ENCODE results near the gene BANK1. TPM values are rescaled to one million over a fixed set of nuclear protein-coding genes. Genes with fewer than 3 reads are reported as not detected.

BANK1 gene
- total and polyA plus RNA-seq, 10 of the 15 experiments (the other 5 are each of a cell fraction or from before 2014, with no cell fraction given), result 0.13 to 2.1 (median 0.42) TPM

DNA sequence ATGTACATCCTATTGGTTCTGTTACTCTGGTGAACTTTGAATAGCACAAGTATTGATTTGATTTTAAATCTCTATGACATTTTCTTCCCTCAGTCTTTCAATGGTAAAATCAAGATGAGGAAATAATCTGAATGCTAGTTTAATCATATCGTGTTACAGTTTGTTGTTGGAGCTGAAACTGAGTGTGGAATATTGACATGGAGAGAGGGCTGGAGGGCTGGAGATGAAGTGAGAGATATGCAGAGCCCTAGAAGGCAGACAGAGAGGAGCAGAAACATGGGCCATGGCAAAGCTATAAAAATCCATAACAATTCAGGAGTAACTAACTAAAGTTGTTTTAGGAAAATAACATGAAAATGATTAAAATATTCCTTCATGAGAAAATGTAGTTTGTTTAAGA is 141.1 kb downstream of the BANK1 start:
- SMC1A ChIA-PET (ENCODE audit: uncharacterized antibody, unreplicated experiment), result no interaction called here
- no TSS peak for BruUV-seq (replicated peaks)
- Histone ChIP-seq H3K4me3 (no peak overlapping the region), H4K20me1 (ENCODE audit: control insufficient read depth, insufficient read depth) (no peaks in the 10 kb centered on the region), H3K27ac (ENCODE audit: control insufficient read depth, insufficient read depth) (no peak overlapping the region), H3K4me2 (ENCODE audit: control insufficient read depth, insufficient read depth) (no peak overlapping the region), H3K9me3 (replicated peaks; ENCODE audit: control insufficient read depth, insufficient read depth, low read length) (no peaks in the 10 kb centered on the region; the same call in 2 of the 3 replicates), H3K9ac (ENCODE audit: control insufficient read depth, insufficient read depth, low read length) (no peak overlapping the region), H3K36me3 (ENCODE audit: control insufficient read depth in 2 of 2, insufficient read depth in 2 of 2, low read length in 1 of 2) (no peaks in the 10 kb centered on the region), H2AFZ (ENCODE audit: control insufficient read depth, low read depth, low read length) (no peak overlapping the region), H3K79me2 (ENCODE audit: control insufficient read depth, insufficient read depth, low read length) (no peaks in the 10 kb centered on the region), H3K4me1 (ENCODE audit: control insufficient read depth, insufficient read depth, low read length) (no peaks in the 10 kb centered on the region), H3K27me3 (replicated peaks in 1 of 2; ENCODE audit: control insufficient read depth in 2 of 2, insufficient read depth in 2 of 2, low read length in 1 of 2) (no peaks in the 10 kb centered on the region; a peak in 1 of 4 replicates)
- intact Hi-C loops (cut with micrococcal nuclease; ENCODE audit: unreplicated experiment), result no loop called here
- no peak for FAIRE-seq
- POLR2A ChIA-PET, result no interaction called here
- ATAC-seq, result no peak
- 78% methylated on average over 1 of the region's 1 CpG for WGBS (ENCODE audit: insufficient coverage, insufficient replicate concordance, low lambda C conversion rate, missing lambda C conversion rate)
- DNase-seq (ENCODE audit: low read depth, low spot score), result no peak
- TF ChIP-seq TAF1 (IDR thresholded peaks at IDR 0.05; ENCODE audit: borderline replicate concordance, low read depth, low read length), result no peak
- CTCF ChIA-PET, result no interaction called here
- RAD21 ChIA-PET (ENCODE audit: unreplicated experiment), result no interaction called here
- in situ Hi-C loops (cut with MboI), result no loop called here

DNA sequence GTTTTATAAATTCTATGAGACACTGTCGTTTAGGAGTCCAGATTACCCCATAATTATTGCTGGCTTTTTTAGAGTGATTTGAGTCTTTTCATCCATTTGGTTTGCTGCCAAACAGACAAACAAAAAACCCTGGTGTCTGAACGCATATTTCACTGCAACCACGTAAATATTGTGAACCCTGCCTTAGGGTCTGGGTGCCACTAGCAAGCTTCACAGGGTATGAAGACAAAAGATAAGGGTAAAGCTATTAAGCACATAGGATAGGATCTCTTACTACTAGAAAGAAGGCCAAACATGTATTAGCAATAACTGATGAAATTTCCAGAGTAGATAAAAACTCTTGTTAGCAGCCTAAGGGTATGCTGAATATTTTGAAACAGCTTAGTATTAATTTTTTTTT is 143.3 kb downstream of the BANK1 start:
- Histone ChIP-seq H3K4me3 (no peak overlapping the region), H3K27ac (ENCODE audit: control insufficient read depth, insufficient read depth) (no peak overlapping the region), H3K79me2 (ENCODE audit: control insufficient read depth, insufficient read depth, low read length) (no peaks in the 10 kb centered on the region), H3K9ac (ENCODE audit: control insufficient read depth, insufficient read depth, low read length) (no peak overlapping the region), H3K4me1 (ENCODE audit: control insufficient read depth, insufficient read depth, low read length) (no peaks in the 10 kb centered on the region), H3K4me2 (ENCODE audit: control insufficient read depth, insufficient read depth) (no peak overlapping the region), H3K9me3 (replicated peaks; ENCODE audit: control insufficient read depth, insufficient read depth, low read length) (no peaks in the 10 kb centered on the region; the same call in 2 of the 3 replicates), H2AFZ (ENCODE audit: control insufficient read depth, low read depth, low read length) (no peak overlapping the region), H3K36me3 (ENCODE audit: control insufficient read depth in 2 of 2, insufficient read depth in 2 of 2, low read length in 1 of 2) (no peaks in the 10 kb centered on the region), H3K27me3 (replicated peaks in 1 of 2; ENCODE audit: control insufficient read depth in 2 of 2, insufficient read depth in 2 of 2, low read length in 1 of 2) (no peaks in the 10 kb centered on the region), H4K20me1 (ENCODE audit: control insufficient read depth, insufficient read depth) (no peaks in the 10 kb centered on the region)
- FAIRE-seq (no peak), DNase-seq (ENCODE audit: low read depth, low spot score) (no peak), ATAC-seq (no peak)
- BruUV-seq (replicated peaks), result no TSS peak
- POLR2A ChIA-PET, result no interaction called here
- CTCF ChIA-PET, result no interaction called here
- 49% methylated on average over 3 of the region's 3 CpGs for WGBS (ENCODE audit: insufficient coverage, insufficient replicate concordance, low lambda C conversion rate, missing lambda C conversion rate)
- TF ChIP-seq CREM (IDR thresholded peaks at IDR 0.05; ENCODE audit: low read depth) (no peak), SMARCA5 (IDR thresholded peaks at IDR 0.05) (no peak), BACH1 (IDR thresholded peaks at IDR 0.05; ENCODE audit: borderline replicate concordance) (no peak), PAX5 (IDR thresholded peaks at IDR 0.05; ENCODE audit: borderline replicate concordance, low read depth, low read length) (no peak)
- intact Hi-C loops (cut with micrococcal nuclease; ENCODE audit: unreplicated experiment) (no loop called here), in situ Hi-C loops (cut with MboI) (no loop called here)
- SMC1A ChIA-PET (ENCODE audit: uncharacterized antibody, unreplicated experiment), result interaction anchor here (0.8 kb wide), 1 partner anchor 32 kb away, joined by 3 read pairs; no protein-coding TSS in a partner anchor
- RAD21 ChIA-PET (ENCODE audit: unreplicated experiment), result no interaction called here

Measured in GM12878 (cell line).